Stimulated activated CD8-positive, alpha-beta memory T cell treated with anti-CD3 and anti-CD28 coated beads, Interleukin-2, amount 100 ng/mL, for 48 hours (primary cell): ENCODE measurements around the gene NBPF4.
A peak's percentile ranks its signal among the peaks of the same experiment; 100 is the strongest.
"Not testable (repeated sequence)": the region's sequence is repeated elsewhere in the genome, so short reads cannot be mapped to it uniquely, and the experiment has no call there.

Source experiments
- DNase-seq, 2 donors: peaks; one replicate each; pipeline ENCODE4 v3.0.0-alpha.2; 2020; ENCODE audit warnings: low read depth in 2 of 2

NBPF4 gene

DNA sequence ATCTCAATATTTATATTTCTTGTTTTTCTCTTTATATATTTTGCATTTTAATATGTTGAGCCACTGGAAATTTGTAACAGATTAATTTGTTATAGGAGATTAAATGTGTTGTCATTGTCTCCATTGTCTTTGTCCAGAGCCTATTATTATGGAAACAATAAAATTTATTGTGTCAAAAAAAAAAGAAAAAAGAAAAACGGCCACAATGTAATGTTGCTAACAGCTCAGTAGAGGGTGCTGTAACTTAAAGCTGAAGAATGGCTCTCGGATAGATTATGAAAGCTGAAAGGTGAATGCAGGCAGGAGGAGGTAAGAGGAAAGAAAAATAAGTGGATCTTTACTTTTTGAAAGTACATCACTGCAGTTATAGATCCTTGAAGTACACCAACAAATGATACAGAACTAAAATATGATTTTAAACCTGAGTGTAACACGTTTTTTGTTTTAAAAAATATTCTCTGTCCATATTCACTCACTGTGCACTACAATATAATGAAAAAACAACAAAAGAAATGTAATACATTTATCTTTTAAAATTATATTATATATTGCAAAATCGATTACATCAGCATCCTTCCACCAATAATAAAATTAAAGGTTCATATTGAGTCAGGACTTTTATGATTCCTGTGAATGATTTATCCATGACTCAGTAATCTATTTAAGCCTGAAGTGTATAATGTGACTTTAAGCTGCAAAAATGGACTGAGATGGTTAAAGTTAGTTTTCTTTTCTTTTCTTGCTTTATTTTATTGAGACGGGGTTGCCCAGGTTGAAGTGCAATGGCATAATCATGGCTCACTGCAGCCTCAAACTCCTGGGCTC is 29.0 kb downstream of the NBPF4 start:
- not testable (repeated sequence) for DNase-seq

GRCh38 chr1:108211014-108211413 is 32.9 kb downstream of the NBPF4 start:
- DNase-seq = no peak

GRCh38 chr1:108209456-108210108 is 34.3 kb downstream of the NBPF4 start:
- DNase-seq = no peak

DNA sequence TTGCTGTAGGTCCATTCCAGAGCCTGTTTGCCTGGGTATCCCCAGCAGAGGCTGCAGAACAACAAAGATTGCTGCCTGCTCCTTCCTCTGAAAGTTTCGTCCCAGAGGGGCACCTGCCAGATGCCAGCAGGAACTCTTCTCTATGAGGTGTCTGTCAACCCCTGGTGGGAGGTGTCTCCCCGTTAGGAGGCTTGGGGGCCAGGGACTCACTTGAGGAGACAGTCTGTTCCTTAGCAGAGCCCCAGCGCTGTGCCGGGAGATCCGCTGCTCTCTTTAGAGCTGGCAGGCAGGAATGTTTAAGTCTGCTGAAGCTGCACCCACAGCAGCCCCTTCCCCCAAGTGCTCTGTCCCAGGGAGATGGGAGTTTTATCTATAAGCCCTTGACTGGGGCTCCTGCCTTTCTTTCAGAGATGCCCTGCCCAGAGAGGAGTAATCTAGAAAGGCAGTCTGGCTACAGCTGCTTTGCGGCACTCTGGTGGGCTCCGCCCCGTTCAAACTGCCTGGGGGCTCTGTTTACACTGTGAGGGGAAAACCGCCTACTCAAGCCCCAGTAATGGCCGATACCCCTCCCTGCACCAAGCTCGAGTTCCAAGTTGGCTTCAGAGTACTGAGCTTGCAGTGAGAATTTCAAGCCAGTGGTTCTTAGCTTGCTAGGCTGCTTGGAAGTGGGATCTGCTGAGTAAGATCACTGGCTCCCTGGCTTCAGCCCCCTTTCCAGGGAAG is 35.0 kb downstream of the NBPF4 start:
- no peak for DNase-seq

- not testable (repeated sequence) for DNase-seq
Observed at GRCh38 chr1:108203582-108203981, 40.3 kb downstream of the NBPF4 start.

DNA sequence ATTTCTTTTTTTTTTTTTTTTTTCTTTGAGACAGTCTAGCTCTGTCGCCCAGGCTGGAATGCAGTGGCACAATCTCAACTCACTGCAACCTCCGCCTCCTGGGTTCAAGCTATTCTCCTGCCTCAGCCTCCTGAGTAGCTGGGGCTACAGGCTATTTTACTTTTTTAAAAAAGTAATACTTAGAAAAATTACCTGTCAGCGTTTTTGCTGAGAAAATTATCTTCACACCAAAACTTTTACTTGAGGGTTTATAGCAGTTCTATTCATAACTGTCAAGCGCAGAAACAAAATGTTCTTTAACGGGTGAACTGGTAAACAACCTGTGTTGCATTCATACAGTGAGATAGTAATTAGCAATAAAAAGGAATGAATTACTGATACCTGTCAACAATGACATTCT is 42.2 kb downstream of the NBPF4 start:
- DNase-seq = no peak

DNA sequence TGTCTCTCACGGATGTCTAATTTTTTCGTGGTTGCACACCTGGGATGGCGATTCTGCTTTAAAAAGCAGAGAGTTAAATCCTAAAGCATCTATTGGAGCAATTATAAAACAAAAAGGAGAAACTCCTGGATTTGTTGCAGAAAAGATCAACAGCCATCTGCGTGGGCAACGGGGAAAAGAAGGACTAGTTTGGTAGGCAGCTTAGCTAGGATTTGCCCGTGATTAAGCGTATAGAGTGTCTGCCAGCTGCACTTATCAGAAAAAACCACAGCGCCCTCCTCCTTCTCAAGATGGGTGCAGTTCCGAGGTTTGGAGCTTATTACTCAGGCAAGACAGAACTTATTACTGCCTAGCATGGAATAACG is 43.2 kb downstream of the NBPF4 start:
- DNase-seq = peak in 1 of 2 donors; percentile 10

DNA sequence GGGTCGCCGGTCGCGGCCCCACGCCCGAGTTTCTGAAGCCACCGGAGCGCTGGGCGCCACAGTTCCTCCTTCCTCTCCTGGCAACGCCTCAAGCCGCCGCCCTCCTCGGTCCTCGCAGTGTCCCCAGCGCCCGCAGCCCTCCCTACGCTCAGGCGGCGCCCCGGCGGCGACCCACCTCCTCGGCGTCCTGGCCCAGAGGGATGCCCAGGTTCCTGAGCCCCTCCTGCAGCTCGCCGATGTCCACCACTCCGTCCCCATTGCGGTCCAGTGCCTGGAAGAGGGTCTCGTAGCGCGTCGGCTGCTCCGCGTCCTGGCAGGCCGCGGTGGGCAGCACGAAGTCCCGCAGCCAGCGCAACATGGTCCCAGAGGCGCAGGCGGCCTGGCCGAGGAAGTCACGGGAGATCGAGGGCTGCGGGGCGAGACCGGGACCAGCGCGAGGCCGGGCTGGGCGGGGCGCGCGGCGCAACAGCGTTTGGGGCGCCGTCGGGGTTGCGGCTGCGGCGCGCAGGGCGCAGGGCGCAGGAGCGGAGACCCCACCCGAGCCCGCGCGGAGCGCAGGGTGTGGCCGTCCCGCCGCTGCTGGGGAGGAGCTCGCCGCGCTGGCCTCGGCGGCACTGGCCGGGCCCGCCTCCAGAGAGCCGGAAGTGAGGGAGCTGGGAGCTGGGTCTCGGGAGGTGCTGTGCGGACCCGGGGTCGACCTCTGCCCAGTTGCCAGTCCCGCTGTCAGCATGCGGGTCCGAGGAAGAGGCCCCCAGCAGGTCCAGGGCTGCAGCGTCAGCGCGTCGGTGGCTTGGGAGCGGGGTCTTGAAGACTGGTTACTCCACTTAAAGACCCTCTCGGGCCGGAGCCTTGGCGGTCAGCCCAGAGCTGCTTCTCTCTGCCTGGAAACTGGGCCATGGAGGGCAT is 43.8 kb downstream of the NBPF4 start, which contains the start of gene SLC25A24:
TSS of gene SLC25A24 (minus strand) at position 563 of the 906 bp plus-strand sequence. CDS start at position 358, 205 bp downstream.
- peak; percentile 61 to 65 for DNase-seq

DNA sequence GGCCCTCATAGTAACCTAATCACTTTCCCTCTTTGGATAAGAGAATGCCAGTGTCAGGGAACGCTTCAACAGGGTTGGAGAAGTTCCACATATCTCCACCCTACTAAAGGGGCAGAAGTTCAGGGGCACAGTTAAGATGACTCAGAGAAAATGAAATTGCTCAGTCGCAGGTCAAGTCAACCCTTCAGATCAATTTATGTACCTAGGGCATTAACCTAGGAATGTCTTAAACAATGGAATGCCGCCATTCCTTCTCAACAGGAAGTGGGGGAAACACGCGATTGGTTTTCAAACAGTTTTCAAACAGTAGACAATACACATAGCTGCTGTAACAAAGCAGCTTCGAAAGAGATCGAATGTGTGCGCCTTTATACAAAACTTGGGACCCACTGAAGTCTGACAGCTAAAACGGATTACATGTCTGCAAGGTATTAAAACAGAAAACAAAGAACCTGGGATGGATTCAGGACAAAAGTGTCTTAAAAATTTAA is 44.6 kb downstream of the NBPF4 start:
- DNase-seq = no peak

DNA sequence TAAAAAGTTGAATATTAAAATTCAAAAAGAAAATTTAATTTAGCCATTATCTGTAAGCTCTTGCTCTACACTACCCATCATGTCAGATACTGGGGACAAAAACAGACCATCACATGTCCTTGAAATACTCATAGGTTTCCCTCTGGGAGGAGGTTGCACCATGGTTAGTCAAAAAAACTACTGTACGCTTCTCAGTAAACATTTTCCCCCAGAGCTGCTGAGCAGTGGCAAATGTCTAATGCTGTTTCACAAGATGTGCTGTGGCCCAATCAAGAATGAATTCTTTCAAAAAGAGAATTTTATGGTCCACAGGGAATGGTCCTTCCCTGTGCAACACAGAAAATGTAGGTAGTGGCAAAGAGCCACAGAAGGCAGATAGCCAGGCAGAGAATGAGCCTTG is 49.8 kb downstream of the NBPF4 start:
- DNase-seq = no peak

DNA sequence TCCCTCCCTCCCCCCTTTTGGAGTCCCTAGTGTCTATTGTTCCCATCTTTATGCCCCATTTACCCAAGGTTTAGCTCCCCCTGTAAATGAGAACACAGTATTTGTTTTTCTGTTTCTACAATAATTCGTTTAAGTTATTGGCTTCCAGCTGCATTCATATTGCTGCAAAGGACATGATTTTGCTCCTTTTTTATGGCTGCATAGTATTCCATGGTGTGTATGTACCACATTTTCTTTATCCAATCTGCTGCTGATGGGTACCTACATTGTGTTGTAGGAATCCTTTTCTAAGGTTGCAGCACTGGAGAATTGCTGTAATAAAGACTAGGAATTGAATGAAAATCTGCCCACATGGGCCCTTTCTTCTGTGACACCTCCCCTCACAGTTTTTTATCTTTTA is 50.5 kb downstream of the NBPF4 start:
- DNase-seq = no peak

- no peak for DNase-seq
Observed at GRCh38 chr1:108192581-108192980, 51.3 kb downstream of the NBPF4 start.

DNA sequence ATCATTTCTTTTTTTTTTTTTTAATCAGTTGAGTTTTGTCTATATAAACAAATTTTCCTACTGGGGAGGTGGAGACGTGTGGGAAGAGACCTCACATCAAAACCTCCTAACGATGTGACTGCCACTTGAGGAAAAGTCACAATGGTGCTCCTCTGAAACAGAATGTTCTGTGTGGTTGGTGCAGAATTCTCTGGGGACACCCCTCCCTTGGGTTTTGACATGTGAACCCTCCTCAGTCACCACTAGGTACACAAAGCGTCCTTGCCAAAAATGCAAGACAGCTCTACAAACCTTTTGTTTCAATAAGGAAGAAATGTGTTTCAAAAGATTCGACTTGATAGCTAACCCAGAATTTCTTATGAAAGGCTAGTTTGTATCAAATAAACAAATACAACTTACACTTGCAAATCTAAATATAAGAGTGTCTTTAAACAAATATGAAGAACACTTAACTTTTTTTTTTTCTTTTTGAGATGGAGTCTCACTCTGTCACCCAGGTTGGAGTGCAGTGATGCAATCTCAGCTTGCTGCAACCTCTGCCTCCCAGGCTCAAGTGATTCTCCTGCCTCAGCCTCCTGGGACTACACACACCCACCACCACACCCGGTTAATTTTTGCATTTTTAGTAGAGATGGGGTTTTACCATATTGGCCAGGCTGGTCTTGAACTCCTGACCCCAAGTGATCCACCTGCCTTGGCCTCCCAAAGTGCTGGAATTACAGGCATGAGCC is 53.0 kb downstream of the NBPF4 start:
- no peak for DNase-seq

- DNase-seq = no peak
Observed at GRCh38 chr1:108190001-108190634, 53.8 kb downstream of the NBPF4 start.

DNA sequence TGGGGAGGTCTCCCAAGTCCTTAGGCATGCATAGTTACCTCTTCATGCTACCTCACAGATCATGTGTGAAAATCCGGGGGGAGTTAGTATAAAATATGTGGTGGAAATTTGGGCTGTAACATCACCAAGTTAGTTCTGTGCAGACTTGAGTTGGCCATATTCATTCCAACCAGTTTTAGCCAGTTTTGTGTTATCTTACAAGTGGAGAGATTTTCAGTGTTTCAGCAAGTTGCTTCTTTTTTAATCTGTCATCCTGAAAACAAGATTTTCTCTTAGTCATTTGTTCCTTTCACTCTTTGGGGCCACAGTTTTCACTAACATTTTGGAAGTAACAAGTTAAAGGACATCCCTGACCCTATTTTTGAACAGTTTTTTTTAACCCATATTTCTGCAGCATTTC is 55.1 kb downstream of the NBPF4 start:
- no peak for DNase-seq

GRCh38 chr1:108182959-108183700 is 60.7 kb downstream of the NBPF4 start:
- DNase-seq = no peak

GRCh38 chr1:108179018-108179417 is 64.9 kb downstream of the NBPF4 start:
- DNase-seq = no peak
